ENCODE measurements around the gene FOLR2.

GRCh38 chr11:72240461-72241290 is 24.1 kb downstream of the FOLR2 start:
- TF ChIP-seq, protein P1, sequence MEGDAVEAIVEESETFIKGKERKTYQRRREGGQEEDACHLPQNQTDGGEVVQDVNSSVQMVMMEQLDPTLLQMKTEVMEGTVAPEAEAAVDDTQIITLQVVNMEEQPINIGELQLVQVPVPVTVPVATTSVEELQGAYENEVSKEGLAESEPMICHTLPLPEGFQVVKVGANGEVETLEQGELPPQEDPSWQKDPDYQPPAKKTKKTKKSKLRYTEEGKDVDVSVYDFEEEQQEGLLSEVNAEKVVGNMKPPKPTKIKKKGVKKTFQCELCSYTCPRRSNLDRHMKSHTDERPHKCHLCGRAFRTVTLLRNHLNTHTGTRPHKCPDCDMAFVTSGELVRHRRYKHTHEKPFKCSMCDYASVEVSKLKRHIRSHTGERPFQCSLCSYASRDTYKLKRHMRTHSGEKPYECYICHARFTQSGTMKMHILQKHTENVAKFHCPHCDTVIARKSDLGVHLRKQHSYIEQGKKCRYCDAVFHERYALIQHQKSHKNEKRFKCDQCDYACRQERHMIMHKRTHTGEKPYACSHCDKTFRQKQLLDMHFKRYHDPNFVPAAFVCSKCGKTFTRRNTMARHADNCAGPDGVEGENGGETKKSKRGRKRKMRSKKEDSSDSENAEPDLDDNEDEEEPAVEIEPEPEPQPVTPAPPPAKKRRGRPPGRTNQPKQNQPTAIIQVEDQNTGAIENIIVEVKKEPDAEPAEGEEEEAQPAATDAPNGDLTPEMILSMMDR (IDR thresholded peaks at IDR 0.05) = no peak
- TF ChIP-seq POLR2A (IDR thresholded peaks at IDR 0.05) = no peak
